ENCODE data around the gene CHRNA10.

CHRNA10 gene

DNA sequence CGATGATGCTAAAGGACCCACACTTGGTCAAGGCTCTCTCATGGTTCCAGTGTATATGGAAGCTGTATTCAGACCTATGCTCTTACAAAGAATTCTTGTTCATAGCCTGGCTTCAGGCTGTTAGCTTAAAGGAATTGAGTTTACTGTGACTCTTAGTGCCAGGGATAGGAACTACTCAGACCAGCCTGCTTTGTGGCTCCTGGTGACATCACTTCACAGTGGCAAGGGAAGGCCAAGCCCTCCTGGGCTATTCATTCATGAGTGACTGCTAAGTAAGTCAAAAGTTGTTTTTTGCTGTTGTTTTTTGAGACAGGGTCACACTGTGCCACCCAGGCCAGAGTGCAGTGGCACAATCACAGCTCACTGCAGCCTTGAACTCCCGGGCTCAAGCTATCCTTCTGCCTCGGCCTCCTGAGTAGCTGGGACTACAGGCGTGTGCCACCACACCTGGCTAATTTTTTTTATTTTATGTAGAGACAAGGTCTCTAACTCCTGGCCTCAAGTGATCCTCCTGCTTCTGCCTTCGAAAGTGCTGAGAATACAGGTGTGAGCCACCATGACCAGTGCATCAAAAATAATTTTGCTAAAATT, 39.0 kb downstream of the CHRNA10 start:
- DNase-seq (ENCODE audit: low spot score), result peak; percentile 57

DNA sequence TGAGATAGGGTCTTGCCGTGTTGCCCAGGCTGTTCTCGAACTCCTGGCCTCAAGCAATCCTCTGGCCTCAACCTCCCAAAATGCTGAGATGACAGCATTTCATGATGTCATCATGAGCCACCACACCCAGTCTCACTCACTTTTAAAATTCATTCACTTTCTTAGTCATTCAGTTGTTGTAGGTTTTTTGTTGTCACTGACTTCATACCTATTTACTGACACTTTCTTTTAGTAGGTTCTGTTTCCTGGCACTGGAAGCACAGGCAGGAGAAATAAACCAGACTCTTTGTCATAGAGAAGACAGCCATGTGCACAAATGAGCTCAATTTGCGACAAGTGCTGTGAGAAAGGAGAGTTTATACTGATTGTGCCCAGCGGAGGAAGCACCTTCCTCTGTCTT, 39.9 kb downstream of the CHRNA10 start:
- DNase-seq (ENCODE audit: low spot score), result peak; percentile 61

DNA sequence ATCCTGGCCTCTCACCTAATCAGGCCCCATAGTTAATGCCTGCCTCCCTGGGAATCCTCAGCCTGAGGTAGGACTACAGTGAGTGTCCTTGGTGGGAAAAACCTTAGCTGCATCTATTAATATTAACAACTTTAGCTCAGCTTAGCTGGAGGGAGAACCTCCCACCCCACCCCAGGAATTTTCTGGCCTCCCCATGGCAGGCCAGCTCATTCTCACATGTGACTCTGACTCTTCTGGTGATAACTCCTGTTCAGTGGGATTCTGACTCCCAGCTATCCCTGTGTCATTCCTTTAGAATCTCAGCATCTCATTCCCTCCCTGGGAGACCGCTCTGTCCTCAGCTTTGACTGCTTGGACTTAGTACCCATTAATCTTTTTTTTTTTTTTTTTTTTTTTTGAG, 43.9 kb downstream of the CHRNA10 start:
- DNase-seq (ENCODE audit: low spot score), result peak; percentile 99

DNA sequence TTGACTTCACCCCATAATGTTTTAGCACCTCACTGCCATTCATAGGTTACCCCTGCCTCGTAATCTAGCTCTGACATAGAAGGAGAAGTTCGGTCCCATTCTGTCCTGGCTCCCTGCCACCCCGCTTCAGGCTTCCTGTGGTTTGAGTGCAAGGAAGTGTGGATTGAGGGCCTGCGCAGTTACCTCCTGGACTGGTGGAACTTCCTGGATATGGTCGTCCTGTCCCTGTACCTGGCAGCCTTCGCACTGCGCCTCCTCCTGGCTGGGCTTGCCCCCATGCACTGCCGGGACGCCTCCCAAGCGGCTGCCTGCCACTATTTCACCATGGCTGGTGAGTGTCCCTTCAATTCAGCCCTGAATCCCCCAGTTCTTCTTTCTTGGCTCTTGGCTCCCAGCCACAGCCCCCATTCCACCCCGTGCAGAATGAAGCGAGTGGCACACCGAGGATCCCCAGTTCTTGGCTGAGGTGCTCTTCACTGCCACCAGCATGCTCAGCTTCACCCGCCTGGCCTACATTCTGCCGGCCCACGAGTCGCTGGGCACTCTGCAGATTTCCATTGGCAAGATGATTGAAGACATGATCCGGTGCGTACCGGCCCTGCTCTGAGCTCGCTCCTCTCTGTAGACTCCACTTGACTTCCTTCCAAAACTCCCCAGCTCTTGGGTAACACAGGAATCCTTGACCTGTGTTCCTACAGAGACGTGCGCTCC, 44.8 kb downstream of the CHRNA10 start:
- peak; percentile 41 for DNase-seq (ENCODE audit: low spot score)

DNA sequence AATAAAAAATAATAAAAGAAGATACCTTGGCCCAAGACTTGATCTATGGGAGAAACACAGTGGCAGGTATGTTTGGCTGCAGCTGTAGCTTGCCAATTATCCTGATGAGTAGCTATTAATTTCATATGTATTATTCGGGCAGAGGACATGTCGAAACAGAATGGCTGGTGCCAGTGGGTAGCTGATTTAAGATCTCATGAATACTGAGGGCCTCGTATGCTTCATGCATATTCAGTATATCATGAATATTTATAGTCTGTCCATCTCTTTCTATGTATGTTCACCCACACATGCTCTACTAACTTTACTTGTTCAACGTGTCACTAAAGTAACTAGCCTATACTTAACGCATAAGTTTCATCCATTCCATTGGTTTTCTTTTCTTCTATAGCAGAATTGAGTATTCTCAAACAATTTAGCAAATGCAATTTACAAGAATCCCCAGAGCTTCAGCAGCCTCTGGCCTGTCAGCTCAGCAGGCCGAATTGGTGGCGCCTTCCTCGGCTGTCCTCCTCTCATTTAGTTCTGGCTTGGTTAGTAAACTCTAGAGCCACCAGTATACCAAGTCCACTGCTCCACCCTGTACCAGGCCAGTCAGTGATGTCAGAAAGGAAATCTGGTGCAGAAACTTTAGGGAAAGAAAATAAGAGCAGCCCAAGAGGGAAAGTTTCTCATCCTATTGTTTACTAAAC, 47.3 kb downstream of the CHRNA10 start:
- DNase-seq (ENCODE audit: low spot score), result no peak

DNA sequence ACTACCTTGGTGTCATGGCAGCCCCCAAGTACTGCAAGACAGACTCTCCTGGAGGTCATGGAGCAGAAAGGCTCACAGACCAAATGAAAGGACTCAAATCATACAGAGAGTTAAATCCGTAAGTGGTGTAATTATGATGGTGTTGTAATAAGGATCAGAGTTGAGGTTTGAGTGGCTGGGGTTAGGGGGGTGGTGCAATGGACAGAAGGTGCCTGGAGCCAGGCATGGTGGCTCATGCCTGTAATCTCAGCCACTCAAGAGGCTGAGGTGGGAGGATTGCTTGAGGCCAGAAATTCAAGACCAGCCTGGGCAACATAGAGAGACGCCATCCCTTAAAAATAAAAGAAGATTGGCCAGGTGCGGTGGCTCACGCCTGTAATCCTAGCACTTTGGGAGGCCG, 48.1 kb downstream of the CHRNA10 start:
- no peak for DNase-seq (ENCODE audit: low spot score)

DNA sequence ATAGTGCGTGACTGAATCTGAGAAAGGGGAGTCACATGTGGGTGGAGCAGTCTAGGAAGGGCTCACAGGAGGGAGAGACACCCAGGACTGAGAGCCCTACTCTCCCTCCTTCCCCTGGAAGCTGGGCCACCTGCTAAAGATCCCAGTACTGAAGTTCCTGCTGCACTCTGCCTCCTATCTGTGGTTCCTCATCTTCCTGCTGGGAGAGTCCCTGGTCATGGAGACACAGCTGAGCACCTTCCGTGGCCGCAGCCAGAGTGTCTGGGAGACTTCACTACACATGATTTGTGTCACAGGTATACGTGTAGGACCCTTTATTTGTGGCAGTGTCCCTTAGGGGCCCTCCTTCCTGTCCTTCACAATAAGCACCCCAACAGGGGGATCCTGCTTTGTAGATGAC, 48.7 kb downstream of the CHRNA10 start:
- no peak for DNase-seq (ENCODE audit: low spot score)

DNA sequence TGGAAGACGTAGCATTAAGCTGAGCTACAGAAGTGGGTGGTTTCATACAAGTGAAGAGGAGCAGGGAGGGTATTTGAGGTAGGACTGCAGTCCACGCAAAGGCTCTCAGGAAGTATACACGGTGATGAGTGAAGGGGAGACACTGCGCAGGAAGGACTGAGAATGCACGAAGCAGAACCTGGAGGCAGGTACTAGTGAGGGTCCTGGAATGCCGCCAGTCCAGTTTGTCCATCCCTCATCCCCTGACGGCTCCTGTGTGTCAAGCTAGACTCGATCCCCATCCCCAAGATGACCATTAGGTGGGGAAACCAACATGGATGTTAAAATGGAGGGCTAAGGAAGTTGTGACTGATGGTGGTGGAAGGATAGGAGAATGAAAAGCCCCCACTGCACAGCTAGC, 53.2 kb downstream of the CHRNA10 start:
- no peak for DNase-seq (ENCODE audit: low spot score)

DNA sequence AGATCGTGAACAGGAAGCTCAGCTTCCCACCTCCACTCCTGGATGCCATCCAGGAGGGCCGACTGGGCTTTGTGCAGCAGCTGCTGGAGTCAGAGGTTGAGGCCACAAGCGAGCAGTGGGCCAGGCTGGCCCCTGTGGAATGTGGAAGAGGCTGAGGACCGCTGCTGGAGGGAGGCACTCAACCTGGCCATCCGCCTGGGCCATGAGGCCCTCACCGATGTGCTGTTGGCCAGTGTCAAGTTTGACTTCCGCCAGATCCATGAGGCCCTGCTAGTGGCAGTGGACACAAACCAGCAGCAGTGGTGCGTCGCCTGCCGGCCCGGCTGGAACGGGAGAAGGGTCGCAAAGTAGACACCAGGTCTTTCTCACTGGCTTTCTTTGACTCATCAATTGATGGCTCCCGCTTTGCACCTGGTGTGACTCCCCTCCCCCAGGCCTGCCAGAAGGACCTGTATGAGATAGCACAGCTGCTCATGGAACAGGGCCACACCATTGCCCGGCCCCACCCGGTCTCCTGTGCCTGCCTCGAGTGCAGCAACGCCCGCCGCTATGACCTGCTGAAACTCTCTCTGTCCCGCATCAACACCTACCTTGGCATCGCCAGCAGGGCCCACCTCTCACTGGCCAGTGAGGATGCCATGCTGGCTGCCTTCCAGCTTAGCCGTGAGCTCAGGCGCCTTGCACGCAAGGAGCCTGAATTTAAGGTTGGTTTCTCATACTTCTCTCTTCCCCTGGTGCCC, 54.3 kb downstream of the CHRNA10 start:
- no peak for DNase-seq (ENCODE audit: low spot score)

DNA sequence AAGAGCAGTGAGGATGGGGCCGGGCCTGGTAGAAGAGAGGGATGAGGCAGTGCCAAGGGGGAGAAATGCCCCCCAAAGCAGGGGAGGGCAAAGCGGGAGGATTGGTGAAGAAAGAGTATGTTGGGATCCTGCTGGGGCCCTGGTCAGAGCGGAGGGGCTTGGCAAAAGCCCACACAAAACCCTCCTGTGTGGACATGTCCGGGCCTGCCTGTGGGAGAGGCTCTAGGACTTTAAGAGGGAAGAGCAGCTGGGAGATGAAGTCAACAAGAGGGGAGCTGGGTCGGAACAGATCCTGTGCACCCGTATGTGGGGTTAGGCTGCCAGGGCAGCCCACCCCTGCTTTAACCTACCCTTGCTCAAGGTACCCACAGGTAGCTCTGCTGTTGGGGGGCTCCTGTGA, 55.2 kb downstream of the CHRNA10 start:
- no peak for DNase-seq (ENCODE audit: low spot score)

Measured in kidney tubule cell (primary cell).